Cerebellar nuclear complex (tissue), 1 donor: ENCODE data around the gene TRPM2.
"Not testable (repeated sequence)": the region's sequence is repeated elsewhere in the genome, so short reads cannot be mapped to it uniquely, and the experiment has no call there.

ENCODE experiments used
- DNase-seq, 2 experiments: peaks; one replicate each; lab custom pipeline; 2025; lab: John Stamatoyannopoulos, UW

The TRPM2 gene

GRCh38 chr21:44354775-44355771, 1.7 kb downstream of the TRPM2 start:
- no peak for DNase-seq

GRCh38 chr21:44356160-44356559, 2.7 kb downstream of the TRPM2 start:
- no peak for DNase-seq

GRCh38 chr21:44356636-44357035, 3.2 kb downstream of the TRPM2 start:
- no peak for DNase-seq

GRCh38 chr21:44357064-44357837, 3.8 kb downstream of the TRPM2 start:
- no peak for DNase-seq

- no peak for DNase-seq
Observed at GRCh38 chr21:44359396-44359795, 6.0 kb downstream of the TRPM2 start.

- DNase-seq: no peak
Observed at GRCh38 chr21:44360159-44360558, 6.7 kb downstream of the TRPM2 start.

- not testable (repeated sequence) for DNase-seq
Observed at GRCh38 chr21:44361903-44362302, 8.5 kb downstream of the TRPM2 start.

GRCh38 chr21:44363278-44363677, 9.9 kb downstream of the TRPM2 start:
- DNase-seq: no peak

GRCh38 chr21:44364151-44365053, 11.0 kb downstream of the TRPM2 start:
- no peak for DNase-seq

- no peak for DNase-seq
Observed at GRCh38 chr21:44365251-44365966, 12.0 kb downstream of the TRPM2 start.

- DNase-seq: no peak
Observed at GRCh38 chr21:44365967-44366585, 12.7 kb downstream of the TRPM2 start.

GRCh38 chr21:44366586-44367211, 13.3 kb downstream of the TRPM2 start:
- no peak for DNase-seq

GRCh38 chr21:44368711-44369446, 15.5 kb downstream of the TRPM2 start:
- no peak for DNase-seq

GRCh38 chr21:44370027-44370735, 16.8 kb downstream of the TRPM2 start:
- no peak for DNase-seq

GRCh38 chr21:44370786-44371410, 17.5 kb downstream of the TRPM2 start:
- DNase-seq: no peak

- no peak for DNase-seq
Observed at GRCh38 chr21:44371596-44371995, 18.2 kb downstream of the TRPM2 start.

GRCh38 chr21:44372616-44373015, 19.2 kb downstream of the TRPM2 start:
- no peak for DNase-seq

- DNase-seq: no peak
Observed at GRCh38 chr21:44374601-44375280, 21.3 kb downstream of the TRPM2 start.
